ENCODE measurements around the gene PLCXD1.
"Not testable (repeated sequence)": the region's sequence is repeated elsewhere in the genome, so short reads cannot be mapped to it uniquely, and the experiment has no call there.

PLCXD1 gene

DNA sequence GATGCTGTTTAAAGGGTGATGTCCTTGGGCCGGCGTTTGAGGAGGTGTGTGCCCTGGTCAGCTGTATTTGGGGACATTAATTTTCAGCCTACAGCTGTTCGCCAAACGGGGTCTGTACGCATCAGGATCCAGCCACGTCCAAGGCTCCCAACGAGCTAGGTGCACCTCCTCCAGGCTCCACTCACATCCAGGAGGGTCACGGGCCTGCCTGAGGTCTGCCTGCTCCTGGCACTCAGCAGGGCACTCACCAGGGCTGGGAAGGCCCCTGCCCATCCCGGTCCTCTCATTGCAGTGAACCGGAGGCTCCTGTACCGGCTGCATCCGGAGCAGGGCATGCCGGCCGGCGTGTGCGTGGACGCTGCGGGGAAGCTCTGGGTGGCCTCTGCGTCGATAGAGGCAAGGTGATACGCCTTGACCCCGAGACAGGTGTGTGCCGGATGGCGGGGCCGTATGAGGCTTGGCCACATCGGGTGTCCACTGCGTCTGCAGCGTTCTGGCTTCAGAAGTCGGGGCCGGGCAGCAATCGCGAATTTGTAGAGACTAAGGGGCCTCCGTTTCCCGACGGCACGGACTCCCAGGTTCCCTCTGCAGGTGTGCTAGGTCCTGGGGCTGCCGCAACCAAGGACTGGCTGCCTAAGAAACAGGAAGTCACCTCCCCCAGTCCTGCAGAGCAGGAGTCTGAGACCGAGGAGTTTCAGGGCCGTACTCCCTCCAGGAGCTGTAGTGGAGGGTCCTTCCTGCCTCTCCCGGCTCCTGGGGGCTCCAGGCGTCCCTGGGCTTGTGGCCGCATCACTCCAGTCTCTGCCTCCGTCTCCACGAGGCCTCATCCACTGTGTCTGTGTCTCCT is 27.5 kb upstream of the PLCXD1 start:
- TF ChIP-seq, protein P1, sequence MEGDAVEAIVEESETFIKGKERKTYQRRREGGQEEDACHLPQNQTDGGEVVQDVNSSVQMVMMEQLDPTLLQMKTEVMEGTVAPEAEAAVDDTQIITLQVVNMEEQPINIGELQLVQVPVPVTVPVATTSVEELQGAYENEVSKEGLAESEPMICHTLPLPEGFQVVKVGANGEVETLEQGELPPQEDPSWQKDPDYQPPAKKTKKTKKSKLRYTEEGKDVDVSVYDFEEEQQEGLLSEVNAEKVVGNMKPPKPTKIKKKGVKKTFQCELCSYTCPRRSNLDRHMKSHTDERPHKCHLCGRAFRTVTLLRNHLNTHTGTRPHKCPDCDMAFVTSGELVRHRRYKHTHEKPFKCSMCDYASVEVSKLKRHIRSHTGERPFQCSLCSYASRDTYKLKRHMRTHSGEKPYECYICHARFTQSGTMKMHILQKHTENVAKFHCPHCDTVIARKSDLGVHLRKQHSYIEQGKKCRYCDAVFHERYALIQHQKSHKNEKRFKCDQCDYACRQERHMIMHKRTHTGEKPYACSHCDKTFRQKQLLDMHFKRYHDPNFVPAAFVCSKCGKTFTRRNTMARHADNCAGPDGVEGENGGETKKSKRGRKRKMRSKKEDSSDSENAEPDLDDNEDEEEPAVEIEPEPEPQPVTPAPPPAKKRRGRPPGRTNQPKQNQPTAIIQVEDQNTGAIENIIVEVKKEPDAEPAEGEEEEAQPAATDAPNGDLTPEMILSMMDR (IDR thresholded peaks at IDR 0.05; ENCODE audit: extremely low read depth, insufficient read depth, missing control alignments), result no peak
- in situ Hi-C loops (cut with MboI; ENCODE audit: low pct_unique_long_range_greater_than_20kb, low sequenced_read_pairs, unreplicated experiment), result no loop called here
- no peak for DNase-seq (ENCODE audit: low spot score)

DNA sequence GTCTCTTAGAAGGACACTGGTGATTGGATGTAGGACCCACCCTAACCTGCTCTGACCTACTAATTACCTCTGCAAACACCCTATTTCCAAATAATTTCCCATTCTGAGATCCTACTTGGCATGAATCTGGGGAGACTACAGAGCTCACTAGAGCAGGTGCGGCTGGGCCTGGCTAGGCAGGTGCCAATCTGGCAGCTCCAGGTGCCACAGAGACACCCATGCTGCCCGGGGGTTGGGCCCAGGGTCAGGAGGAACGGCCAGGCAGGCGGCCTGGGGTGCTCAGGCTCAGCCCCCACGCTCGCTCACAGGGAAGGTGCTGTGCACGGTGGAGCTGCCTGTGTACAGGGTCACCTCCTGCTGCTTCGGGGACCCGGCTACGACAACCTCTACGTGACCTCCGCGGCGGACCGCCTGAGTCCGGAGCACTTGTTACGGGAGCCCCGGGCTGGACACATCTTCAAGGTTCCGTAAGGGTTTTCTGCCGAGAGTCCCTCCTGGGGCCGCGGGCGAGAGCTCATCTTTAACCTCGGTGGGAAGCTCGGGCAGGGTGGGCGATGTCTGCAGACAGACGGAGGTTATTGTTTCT is 26.5 kb upstream of the PLCXD1 start:
- in situ Hi-C loops (cut with MboI; ENCODE audit: low pct_unique_long_range_greater_than_20kb, low sequenced_read_pairs, unreplicated experiment), result no loop called here
- TF ChIP-seq, protein P1 (IDR thresholded peaks at IDR 0.05; ENCODE audit: extremely low read depth, insufficient read depth, missing control alignments), result no peak
- no peak for DNase-seq (ENCODE audit: low spot score)

DNA sequence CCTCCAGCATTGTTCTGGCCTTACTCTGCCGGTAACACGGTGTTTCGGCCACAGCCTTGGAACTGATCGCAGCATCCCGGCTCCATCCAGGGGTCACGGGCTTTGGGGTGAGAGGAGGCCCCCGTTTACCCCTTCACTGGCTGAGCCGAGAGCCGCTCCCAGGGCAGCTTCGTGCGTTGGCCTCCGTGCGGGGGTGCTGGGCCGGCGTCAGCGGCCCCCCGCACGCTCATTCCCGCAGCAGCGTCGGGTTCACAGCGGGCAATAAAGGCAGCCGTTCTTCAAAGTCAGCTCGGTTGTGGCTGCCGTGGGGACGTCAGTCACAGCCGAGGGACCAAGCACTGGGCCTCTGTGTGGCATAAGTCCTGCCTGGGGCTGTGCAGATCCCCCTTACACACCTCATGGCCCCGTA is 25.3 kb upstream of the PLCXD1 start:
- TF ChIP-seq, protein P1 (IDR thresholded peaks at IDR 0.05; ENCODE audit: extremely low read depth, insufficient read depth, missing control alignments), result no peak
- in situ Hi-C loops (cut with MboI; ENCODE audit: low pct_unique_long_range_greater_than_20kb, low sequenced_read_pairs, unreplicated experiment), result no loop called here
- DNase-seq (ENCODE audit: low spot score), result no peak

DNA sequence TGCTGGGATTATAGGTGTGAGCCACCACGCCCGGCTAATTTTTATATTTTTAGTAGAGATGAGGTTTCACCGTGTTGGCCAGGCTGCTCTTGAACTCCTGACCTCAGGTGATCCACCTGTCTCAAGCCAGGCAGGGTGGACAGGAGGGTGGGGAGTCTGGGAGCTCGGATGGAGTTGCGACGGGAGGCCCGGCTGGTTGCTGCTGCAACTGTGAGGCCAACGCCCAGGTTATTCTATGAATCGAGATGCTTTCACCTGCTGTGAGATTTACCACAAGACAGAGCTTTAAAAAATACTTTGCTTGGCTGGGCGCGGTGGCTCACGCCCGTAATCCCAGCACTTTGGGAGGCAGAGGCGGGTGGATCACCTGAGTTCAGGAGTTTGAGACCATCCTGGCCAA is 24.1 kb upstream of the PLCXD1 start:
- in situ Hi-C loops (cut with MboI; ENCODE audit: low pct_unique_long_range_greater_than_20kb, low sequenced_read_pairs, unreplicated experiment); DNase-seq (ENCODE audit: low spot score): not testable (repeated sequence)

DNA sequence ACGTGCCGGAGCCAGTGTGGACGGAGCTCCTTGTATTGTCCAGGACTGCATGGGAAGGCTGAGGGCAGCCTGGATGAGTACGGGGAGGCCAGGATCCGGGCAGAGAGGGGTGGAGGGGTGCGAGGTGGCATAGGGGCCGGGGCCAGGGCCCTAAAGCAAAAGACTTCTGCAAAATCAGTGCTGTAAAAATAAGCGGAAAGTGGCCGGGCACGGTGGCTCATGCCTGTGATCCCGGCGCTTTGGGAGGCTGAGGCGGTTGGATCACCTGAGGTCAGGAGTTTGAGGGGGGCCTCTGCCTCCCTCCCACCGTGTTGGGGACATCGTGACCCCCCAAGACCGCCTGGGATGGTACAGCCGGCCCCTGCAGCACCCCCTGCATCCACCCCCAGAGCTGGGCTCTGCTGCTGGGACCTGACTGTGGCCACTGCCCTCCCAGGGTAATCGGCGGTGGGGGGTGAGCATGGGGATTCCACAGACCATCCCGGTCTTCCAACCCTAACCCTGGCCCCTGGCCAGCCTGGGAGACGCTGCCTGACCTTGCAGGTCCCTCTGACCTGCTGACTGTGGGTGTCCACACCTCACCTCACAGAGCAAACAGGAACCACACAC is 23.4 kb upstream of the PLCXD1 start:
- in situ Hi-C loops (cut with MboI; ENCODE audit: low pct_unique_long_range_greater_than_20kb, low sequenced_read_pairs, unreplicated experiment), result no loop called here
- TF ChIP-seq, protein P1 (IDR thresholded peaks at IDR 0.05; ENCODE audit: extremely low read depth, insufficient read depth, missing control alignments), result no peak
- DNase-seq (ENCODE audit: low spot score), result no peak

DNA sequence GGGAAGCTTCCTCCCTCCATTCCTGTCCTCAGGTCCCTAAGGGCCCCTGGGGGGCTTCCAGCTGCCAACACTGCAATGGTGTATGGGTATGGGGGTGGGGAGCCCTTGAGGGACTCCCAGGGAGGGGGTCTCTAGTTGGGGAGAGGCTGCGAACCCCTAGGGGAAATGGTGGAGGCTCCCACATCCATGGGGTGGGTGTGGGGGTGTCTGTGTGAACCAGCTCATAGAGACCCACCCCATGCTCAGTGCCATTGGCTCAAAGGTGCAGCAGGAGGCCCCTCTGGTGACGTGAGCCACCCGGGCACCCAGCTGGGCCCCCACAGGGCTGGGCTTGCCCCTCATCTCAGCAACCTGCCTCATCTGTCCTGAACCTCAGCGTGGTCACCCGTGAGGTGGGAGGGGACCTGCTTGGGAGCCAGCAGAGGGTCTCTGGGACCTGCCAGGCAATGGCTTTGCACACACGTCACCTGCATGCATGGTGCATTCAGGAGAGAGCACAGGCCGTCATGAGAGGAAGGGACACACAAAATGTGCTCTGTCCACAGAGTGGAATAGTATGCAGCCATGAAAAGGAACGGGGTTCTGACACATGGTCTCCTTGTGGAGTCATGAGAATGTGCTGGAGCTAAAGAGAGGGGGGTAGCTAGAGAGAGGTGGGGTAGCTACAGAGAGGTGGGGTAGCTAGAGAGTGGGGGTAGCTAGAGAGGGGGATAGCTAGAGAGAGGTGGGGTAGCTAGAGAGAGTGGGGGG is 22.7 kb upstream of the PLCXD1 start:
- TF ChIP-seq, protein P1 (IDR thresholded peaks at IDR 0.05; ENCODE audit: extremely low read depth, insufficient read depth, missing control alignments), result no peak
- in situ Hi-C loops (cut with MboI; ENCODE audit: low pct_unique_long_range_greater_than_20kb, low sequenced_read_pairs, unreplicated experiment), result no loop called here
- no peak for DNase-seq (ENCODE audit: low spot score)
